HFFc6 (cell line): ENCODE results near the gene DENND1C. TPM values are rescaled to one million over a fixed set of nuclear protein-coding genes. Genes with fewer than 3 reads are reported as not detected.

ENCODE experiments used
- DNase-seq: peaks from one replicate; pipeline ENCODE4 v3.0.0-alpha.2; 2018
- H3K27ac Mint-ChIP-seq: 2 replicates; pipeline ENCODE4 v1.8.0; 2020; ENCODE audit warnings: mild to moderate bottlenecking, mixed read lengths
- H3K27me3 Mint-ChIP-seq: 2 replicates; pipeline ENCODE4 v1.8.0; 2021; ENCODE audit warnings: mild to moderate bottlenecking, moderate library complexity, mixed read lengths; ENCODE audit not compliant: insufficient read depth
- H3K36me3 Mint-ChIP-seq: 2 replicates; pipeline ENCODE4 v1.8.0; 2021; ENCODE audit warnings: low read depth, mixed read lengths
- H3K4me1 Mint-ChIP-seq: 2 replicates; pipeline ENCODE4 v1.8.0; 2020; ENCODE audit warnings: low read depth, mixed read lengths
- H3K4me3 Mint-ChIP-seq: 2 replicates; pipeline ENCODE4 v1.8.0; 2020; ENCODE audit warnings: mild to moderate bottlenecking, moderate library complexity, mixed read lengths
- H3K9me3 Mint-ChIP-seq: 2 replicates; pipeline ENCODE4 v1.8.0; 2020; ENCODE audit warnings: mild to moderate bottlenecking, mixed read lengths
- CTCF ChIP-seq: fragments of 200-600 bp; sonication (generic); IDR thresholded peaks from 2 replicates; pipeline ENCODE4 v1.5.0; 2021; ENCODE audit warnings: antibody characterized with exemption, mild to moderate bottlenecking
- long read RNA-seq: library from polyadenylated mRNA; unstranded; transcript quantifications from one replicate; pipeline ENCODE4 v2.0.0, GENCODE V29; 2019
- total RNA-seq, 6 experiments: library from RNA; stranded (reverse); fragmentation: NEBNext Ultra II Directional; extraction: Animal tissue kit (Norgen Biotek cat#: 25700); gene quantifications; 2 replicates in 1 of 6; 3 replicates in 5 of 6; pipeline ENCODE4 v1.2.3, GENCODE V29; 2021

DENND1C gene
- total RNA-seq, result not detected
- long read RNA-seq, result 0 reads

- no peak within 1 kb of the TSS for H3K4me3 Mint-ChIP-seq
- H3K4me1 Mint-ChIP-seq, result no peaks in the 10 kb centered on the region
- H3K27ac Mint-ChIP-seq, result no peak within 1 kb of the TSS
- H3K27me3 Mint-ChIP-seq, result peaks cover 17% of the 10 kb centered on the region
- no peaks in the 10 kb centered on the region for H3K36me3 Mint-ChIP-seq
- peak; percentile 72 for TF ChIP-seq CTCF
- no peak for DNase-seq
- no peaks in the 10 kb centered on the region for H3K9me3 Mint-ChIP-seq
These were observed at the start of gene DENND1C for GRCh38 chr19:6481541-6482342. TSS of gene DENND1C (minus strand) at chr19:6481787. CDS start at chr19:6481695, 92 bp downstream.

GRCh38 chr19:6530386-6531162, 49.0 kb upstream of the DENND1C start, which contains the start of gene TNFSF9:
TSS of gene TNFSF9 (plus strand) at chr19:6531026. CDS start at chr19:6531037, 11 bp downstream.
- peaks cover 6% of the 10 kb centered on the region for H3K9me3 Mint-ChIP-seq
- TF ChIP-seq CTCF, result no peak
- peak; percentile 79 for DNase-seq
- H3K27me3 Mint-ChIP-seq, result peaks cover 6% of the 10 kb centered on the region
- H3K27ac Mint-ChIP-seq, result peak within 1 kb of the TSS; percentile 86
- H3K4me3 Mint-ChIP-seq, result peak within 1 kb of the TSS; percentile 89
- peaks cover 9% of the 10 kb centered on the region for H3K36me3 Mint-ChIP-seq
- peaks cover 23% of the 10 kb centered on the region for H3K4me1 Mint-ChIP-seq

GRCh38 chr19:6529937-6530385, 48.4 kb upstream of the DENND1C start:
- Mint-ChIP-seq H3K4me1 (peaks cover 23% of the 10 kb centered on the region), H3K9me3 (peaks cover 6% of the 10 kb centered on the region; the same call in 1 of the 2 replicates)
- no peak for TF ChIP-seq CTCF

GRCh38 chr19:6529351-6529750, 47.8 kb upstream of the DENND1C start:
- H3K4me3 Mint-ChIP-seq, result peak overlapping the region; percentile 89
- DNase-seq, result no peak
- peaks cover 6% of the 10 kb centered on the region for H3K27me3 Mint-ChIP-seq
- peak overlapping the region; percentile 86 for H3K27ac Mint-ChIP-seq
- H3K36me3 Mint-ChIP-seq, result peaks cover 7% of the 10 kb centered on the region
- peaks cover 6% of the 10 kb centered on the region; the same call in 1 of the 2 replicates for H3K9me3 Mint-ChIP-seq
- TF ChIP-seq CTCF, result no peak
- H3K4me1 Mint-ChIP-seq, result peaks cover 23% of the 10 kb centered on the region

More at GRCh38 chr19:6529937-6530385, 48.4 kb upstream of the DENND1C start:
- Mint-ChIP-seq H3K4me3 (peak overlapping the region; percentile 89), H3K27ac (peak overlapping the region; percentile 86), H3K27me3 (peaks cover 6% of the 10 kb centered on the region), H3K36me3 (peaks cover 7% of the 10 kb centered on the region)
- no peak for DNase-seq

- peaks cover 6% of the 10 kb centered on the region; the same call in 1 of the 2 replicates for H3K9me3 Mint-ChIP-seq
These were observed 47.0 kb upstream of the DENND1C start for GRCh38 chr19:6528544-6529121.

More at GRCh38 chr19:6528544-6529121, 47.0 kb upstream of the DENND1C start:
- peaks cover 7% of the 10 kb centered on the region for H3K36me3 Mint-ChIP-seq
- peaks cover 6% of the 10 kb centered on the region for H3K27me3 Mint-ChIP-seq
- H3K27ac Mint-ChIP-seq, result no peak overlapping the region
- no peak overlapping the region for H3K4me3 Mint-ChIP-seq
- peaks cover 23% of the 10 kb centered on the region for H3K4me1 Mint-ChIP-seq
- TF ChIP-seq CTCF, result no peak
- DNase-seq, result no peak
